ENCODE results near the gene ALOX15B.

ALOX15B gene

GRCh38 chr17:8038954-8039610, at the start of gene ALOX15B:
Gene ALOX15B, plus strand, starts transcription at chr17:8039059. Its CDS starts 97 bp downstream, at chr17:8039156.
- no peak for DNase-seq

GRCh38 chr17:7989781-7990655, 48.8 kb upstream of the ALOX15B start:
- peak; percentile 80 for DNase-seq

GRCh38 chr17:7992516-7992915, 46.3 kb upstream of the ALOX15B start:
- no peak for DNase-seq

- no peak for DNase-seq
These were observed 45.9 kb upstream of the ALOX15B start for GRCh38 chr17:7992924-7993323.

- DNase-seq = no peak
These were observed 44.8 kb upstream of the ALOX15B start for GRCh38 chr17:7993972-7994589.

- no peak for DNase-seq
These were observed 43.1 kb upstream of the ALOX15B start for GRCh38 chr17:7995724-7996123.

- no peak for DNase-seq
These were observed 41.7 kb upstream of the ALOX15B start for GRCh38 chr17:7997186-7997585.

- no peak for DNase-seq
These were observed 36.7 kb upstream of the ALOX15B start, which contains the start of gene GUCY2D for GRCh38 chr17:8001976-8002720. Gene GUCY2D, plus strand, starts transcription at chr17:8002615. Its CDS starts 433 bp downstream, at chr17:8003048.

GRCh38 chr17:8002721-8003593, 35.9 kb upstream of the ALOX15B start:
- DNase-seq = no peak

- DNase-seq = no peak
These were observed 35.2 kb upstream of the ALOX15B start for GRCh38 chr17:8003594-8004181.

- DNase-seq = no peak
These were observed 34.0 kb upstream of the ALOX15B start for GRCh38 chr17:8004899-8005298.

- DNase-seq = no peak
These were observed 33.5 kb upstream of the ALOX15B start for GRCh38 chr17:8005357-8005756.

GRCh38 chr17:8005967-8006730, 32.7 kb upstream of the ALOX15B start:
- DNase-seq = no peak

GRCh38 chr17:8006836-8007680, 31.8 kb upstream of the ALOX15B start:
- no peak for DNase-seq

GRCh38 chr17:8007836-8008235, 31.0 kb upstream of the ALOX15B start:
- DNase-seq = no peak

GRCh38 chr17:8012045-8012580, 26.7 kb upstream of the ALOX15B start:
- no peak for DNase-seq

GRCh38 chr17:8012996-8013640, 25.7 kb upstream of the ALOX15B start:
- DNase-seq = no peak

GRCh38 chr17:8013731-8014557, 24.9 kb upstream of the ALOX15B start:
- no peak for DNase-seq

Data from left hindlimb (tissue), 1 donor.